ENCODE measurements around the gene MAGEA9B.
"Not testable (repeated sequence)": the region's sequence is repeated elsewhere in the genome, so short reads cannot be mapped to it uniquely, and the experiment has no call there.

Gene MAGEA9B

GRCh38 chrX:149571770-149572169 lies 15.5 kb downstream of the MAGEA9B start:
- DNase-seq (ENCODE audit: low read depth) = no peak

GRCh38 chrX:149570668-149571067 lies 16.6 kb downstream of the MAGEA9B start:
- DNase-seq (ENCODE audit: low read depth) = no peak

- DNase-seq (ENCODE audit: low read depth) = no peak
Observed at GRCh38 chrX:149569770-149570169, 17.5 kb downstream of the MAGEA9B start.

- DNase-seq (ENCODE audit: low read depth) = no peak
Observed at GRCh38 chrX:149568701-149569296, 18.5 kb downstream of the MAGEA9B start.

GRCh38 chrX:149567621-149568417 lies 19.4 kb downstream of the MAGEA9B start:
- DNase-seq (ENCODE audit: low read depth) = no peak

- DNase-seq (ENCODE audit: low read depth) = no peak
Observed at GRCh38 chrX:149563359-149563758, 23.9 kb downstream of the MAGEA9B start.

GRCh38 chrX:149555251-149555650 lies 32.0 kb downstream of the MAGEA9B start:
- DNase-seq (ENCODE audit: low read depth) = not testable (repeated sequence)

GRCh38 chrX:149551939-149552248 lies 35.4 kb downstream of the MAGEA9B start:
- not testable (repeated sequence) for DNase-seq (ENCODE audit: low read depth)

- DNase-seq (ENCODE audit: low read depth) = not testable (repeated sequence)
Observed at GRCh38 chrX:149551245-149551938, 35.9 kb downstream of the MAGEA9B start.

GRCh38 chrX:149550454-149550853 lies 36.8 kb downstream of the MAGEA9B start:
- not testable (repeated sequence) for DNase-seq (ENCODE audit: low read depth)

- not testable (repeated sequence) for DNase-seq (ENCODE audit: low read depth)
Observed at GRCh38 chrX:149549701-149550100, 37.6 kb downstream of the MAGEA9B start, which contains the start of gene HSFX3. Gene HSFX3, minus strand, starts transcription at chrX:149549924. Its CDS starts 72 bp downstream, at chrX:149549852.

- not testable (repeated sequence) for DNase-seq (ENCODE audit: low read depth)
Observed at GRCh38 chrX:149547782-149548181, 39.5 kb downstream of the MAGEA9B start.

GRCh38 chrX:149546962-149547361 lies 40.3 kb downstream of the MAGEA9B start:
- DNase-seq (ENCODE audit: low read depth) = not testable (repeated sequence)

- DNase-seq (ENCODE audit: low read depth) = not testable (repeated sequence)
Observed at GRCh38 chrX:149545545-149546543, 41.4 kb downstream of the MAGEA9B start.

GRCh38 chrX:149541521-149542047 lies 45.7 kb downstream of the MAGEA9B start:
- no peak for DNase-seq (ENCODE audit: low read depth)

GRCh38 chrX:149540621-149541520 lies 46.4 kb downstream of the MAGEA9B start, which contains the start of gene EOLA1:
Gene EOLA1, plus strand, starts transcription at chrX:149541012. Its CDS starts 4,619 bp downstream, at chrX:149545631.
- peak; percentile 80 for DNase-seq (ENCODE audit: low read depth)

- peak; percentile 78 for DNase-seq (ENCODE audit: low read depth)
Observed at GRCh38 chrX:149540131-149540620, 47.1 kb downstream of the MAGEA9B start.

GRCh38 chrX:149539283-149540130 lies 47.8 kb downstream of the MAGEA9B start:
- peak; percentile 71 for DNase-seq (ENCODE audit: low read depth)

GRCh38 chrX:149537474-149537873 lies 49.8 kb downstream of the MAGEA9B start:
- not testable (repeated sequence) for DNase-seq (ENCODE audit: low read depth)

Data from activated T-helper 1 cell treated with Interleukin-2 at 50 U/mL for 16 hours (primary cell).